BE2C (cell line): ENCODE measurements around the gene REPS2.

Source experiments
- DNase-seq: peaks from one replicate; pipeline ENCODE4 v3.0.0-alpha.2; 2020
- H3K27me3 ChIP-seq: fragments of 250-450 bp; sonication (Bioruptor Pico); 2 replicates; pipeline ENCODE4 v1.5.1; 2020; ENCODE audit warnings: mild to moderate bottlenecking
- H3K36me3 ChIP-seq: fragments of 250-450 bp; sonication (Bioruptor Pico); 2 replicates; pipeline ENCODE4 v1.5.1; 2020; ENCODE audit warnings: mild to moderate bottlenecking
- H3K4me1 ChIP-seq: fragments of 250-450 bp; sonication (Bioruptor Pico); 2 replicates; pipeline ENCODE4 v1.5.1; 2020
- H3K4me3 ChIP-seq: 2 replicates; pipeline ENCODE4 v1.5.1; 2011; ENCODE audit warnings: low read depth, low read length
- H3K9me3 ChIP-seq: fragments of 250-450 bp; sonication (Bioruptor Pico); 2 replicates; pipeline ENCODE4 v1.5.1; 2020
- CTCF ChIP-seq: IDR thresholded peaks from 2 replicates; pipeline ENCODE4 v1.5.1; 2012; ENCODE audit warnings: mild to moderate bottlenecking, low read depth, low read length

The REPS2 gene

DNA sequence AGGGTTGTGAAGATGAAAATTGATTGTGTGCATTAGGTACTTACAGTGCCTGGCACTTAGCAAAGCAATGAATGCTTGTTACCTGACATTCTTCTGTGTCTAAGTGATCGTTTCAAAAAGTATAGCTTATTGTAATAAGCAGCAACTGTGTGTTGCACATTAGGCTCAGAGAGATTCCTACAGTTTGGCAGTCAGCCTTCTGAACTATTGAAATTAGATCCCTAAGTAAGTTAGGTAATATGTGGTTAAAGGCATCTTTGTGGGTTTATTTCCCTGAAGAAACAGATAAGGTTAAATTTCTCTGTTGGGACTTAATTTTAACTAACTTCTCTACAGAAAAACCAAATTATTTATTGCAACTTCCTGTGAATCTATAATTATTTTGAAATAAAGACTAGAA is 93.4 kb downstream of the REPS2 start:
- TF ChIP-seq CTCF, result no peak
- H3K4me3 ChIP-seq, result no peak overlapping the region
- H3K9me3 ChIP-seq, result no peaks in the 10 kb centered on the region
- no peaks in the 10 kb centered on the region for H3K4me1 ChIP-seq
- no peak for DNase-seq
- no peaks in the 10 kb centered on the region for H3K27me3 ChIP-seq
- no peaks in the 10 kb centered on the region for H3K36me3 ChIP-seq

- H3K9me3 ChIP-seq, result no peaks in the 10 kb centered on the region
- H3K4me1 ChIP-seq, result no peaks in the 10 kb centered on the region
- H3K4me3 ChIP-seq, result no peak overlapping the region
- no peaks in the 10 kb centered on the region for H3K27me3 ChIP-seq
- no peak for DNase-seq
- H3K36me3 ChIP-seq, result no peaks in the 10 kb centered on the region
- TF ChIP-seq CTCF, result no peak
Measured at GRCh38 chrX:17040711-17041110, 94.3 kb downstream of the REPS2 start.

- no peak for DNase-seq
- Histone ChIP-seq H3K4me3 (no peak overlapping the region), H3K36me3 (no peaks in the 10 kb centered on the region), H3K4me1 (no peaks in the 10 kb centered on the region), H3K27me3 (no peaks in the 10 kb centered on the region), H3K9me3 (no peaks in the 10 kb centered on the region)
- no peak for TF ChIP-seq CTCF
Measured at GRCh38 chrX:17042037-17042436, 95.6 kb downstream of the REPS2 start.

- no peaks in the 10 kb centered on the region for H3K27me3 ChIP-seq
- no peaks in the 10 kb centered on the region for H3K36me3 ChIP-seq
- H3K9me3 ChIP-seq, result no peaks in the 10 kb centered on the region
- peak; percentile 75 for TF ChIP-seq CTCF
- no peaks in the 10 kb centered on the region for H3K4me1 ChIP-seq
- no peak overlapping the region for H3K4me3 ChIP-seq
- DNase-seq, result peak; percentile 57
Measured at GRCh38 chrX:17046478-17047097, 100.1 kb downstream of the REPS2 start.

GRCh38 chrX:17047224-17047623 is 100.8 kb downstream of the REPS2 start:
- Histone ChIP-seq H3K4me1 (no peaks in the 10 kb centered on the region), H3K4me3 (no peak overlapping the region), H3K9me3 (no peaks in the 10 kb centered on the region), H3K36me3 (no peaks in the 10 kb centered on the region), H3K27me3 (no peaks in the 10 kb centered on the region)
- no peak for DNase-seq
- TF ChIP-seq CTCF, result no peak

- no peak overlapping the region for H3K4me3 ChIP-seq
- no peak for TF ChIP-seq CTCF
- DNase-seq, result no peak
- H3K27me3 ChIP-seq, result no peaks in the 10 kb centered on the region
- no peaks in the 10 kb centered on the region for H3K9me3 ChIP-seq
- no peaks in the 10 kb centered on the region for H3K36me3 ChIP-seq
- no peaks in the 10 kb centered on the region for H3K4me1 ChIP-seq
Measured at GRCh38 chrX:17052210-17052609, 105.8 kb downstream of the REPS2 start.
